ENCODE data around the gene MELTF.

MELTF gene

DNA sequence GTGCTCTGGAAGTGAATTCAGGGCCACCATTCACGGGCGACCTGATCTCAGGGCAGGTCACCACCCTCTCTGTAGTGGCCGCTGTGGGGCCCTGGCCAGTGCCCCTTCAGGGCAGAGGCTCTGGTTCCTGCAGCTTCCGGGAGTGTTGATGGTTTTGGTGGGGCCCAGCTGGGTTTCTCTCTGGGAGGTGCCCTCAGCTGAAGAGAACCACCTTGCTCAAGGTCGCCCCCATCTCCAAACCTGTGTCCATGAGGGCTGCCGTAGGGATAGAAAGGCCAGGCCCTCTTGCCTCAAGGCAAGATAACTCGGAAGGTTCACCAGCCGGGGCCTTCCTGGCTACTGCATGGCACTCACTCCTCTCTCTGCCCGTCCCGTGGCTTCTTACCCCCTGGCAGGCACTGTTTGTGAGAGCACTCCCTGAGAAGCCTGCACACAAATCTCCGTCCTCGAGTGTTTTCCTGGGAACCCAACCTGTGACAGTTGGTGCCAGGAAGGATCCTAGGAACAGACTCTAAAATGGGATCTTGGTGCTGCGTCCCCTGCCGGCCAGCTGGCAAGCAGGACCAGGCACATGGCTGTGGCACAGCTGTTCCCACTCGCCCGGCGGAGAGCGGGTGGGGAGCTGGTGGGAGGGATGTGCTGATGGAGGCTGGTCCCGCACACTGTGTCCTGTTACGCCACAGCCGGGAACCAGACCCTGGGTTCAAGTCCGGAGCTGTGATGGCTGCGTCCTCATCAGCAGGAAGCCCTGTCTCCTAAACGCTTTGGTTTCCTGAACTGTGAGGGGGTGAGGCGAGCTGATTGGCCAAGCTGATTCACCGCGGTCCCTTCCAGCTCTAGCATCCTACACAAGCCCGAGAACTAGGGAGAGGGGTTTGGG, 37.8 kb downstream of the MELTF start:
- no peak for DNase-seq

DNA sequence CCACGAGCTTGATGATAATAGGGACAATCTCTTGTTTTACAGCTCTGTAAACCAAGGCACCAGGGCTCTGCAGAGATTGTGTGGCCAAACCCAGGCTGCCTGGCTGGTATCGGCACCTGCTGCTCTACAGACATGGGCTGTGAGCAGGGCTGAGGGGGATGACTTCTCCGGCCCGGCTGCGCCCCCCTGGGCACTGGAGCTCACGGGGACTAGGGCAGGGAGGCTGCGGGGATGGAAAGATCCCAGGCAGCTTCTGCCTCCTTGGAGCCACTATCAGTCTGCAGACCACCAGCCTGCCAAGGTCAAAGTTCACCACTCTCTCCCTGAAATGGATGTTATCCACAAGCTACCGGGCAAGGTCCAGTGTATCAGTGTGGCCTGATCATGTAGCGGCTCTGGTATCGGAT, 39.0 kb downstream of the MELTF start:
- no peak for DNase-seq

DNA sequence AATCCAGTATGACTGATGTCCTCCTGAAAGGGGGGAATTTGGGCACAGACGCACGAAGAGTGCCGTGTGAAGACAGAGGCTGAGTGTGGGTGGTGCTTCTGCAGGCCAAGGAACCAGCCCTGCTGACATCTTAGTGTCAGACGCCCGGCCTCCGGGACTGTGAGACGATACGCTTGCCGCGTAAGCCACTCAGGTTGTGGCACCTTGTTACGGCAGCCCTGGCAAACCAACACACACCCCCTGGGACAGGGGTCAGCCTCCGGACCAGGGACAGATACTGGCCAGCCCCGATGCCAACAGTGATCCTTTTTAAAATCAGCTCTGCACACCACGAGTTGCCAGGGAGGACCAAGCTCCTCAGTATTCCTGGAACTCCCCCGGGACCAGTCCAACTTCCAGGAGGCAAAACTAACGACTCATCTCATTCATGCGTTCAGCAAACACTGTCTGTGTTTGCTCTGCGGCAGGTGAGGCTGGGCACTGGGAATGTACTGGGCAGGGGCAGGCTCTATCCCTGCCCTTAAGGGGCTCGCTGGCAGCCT, 39.8 kb downstream of the MELTF start:
- no peak for DNase-seq

GRCh38 chr3:196988241-196989029, 41.2 kb downstream of the MELTF start:
- no peak for DNase-seq

DNA sequence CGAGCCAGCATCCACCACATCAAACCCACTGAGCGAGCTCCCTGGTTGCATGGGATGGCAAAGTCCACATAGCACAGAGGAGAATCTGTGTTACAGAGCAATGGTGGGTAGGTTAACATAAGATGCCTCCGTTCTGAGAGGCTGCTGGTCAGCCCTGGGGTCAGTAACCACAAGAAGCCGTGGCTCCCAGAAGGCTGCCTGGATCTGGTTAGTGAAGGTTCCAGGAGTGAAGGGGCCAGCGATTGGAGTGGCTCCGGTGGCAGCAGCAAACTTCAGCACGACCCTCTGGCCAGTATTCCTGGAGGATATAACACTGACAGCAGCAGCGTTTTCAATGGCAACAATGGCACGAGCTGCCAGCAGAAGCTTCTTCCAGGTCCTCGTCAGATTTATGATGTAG, 42.6 kb downstream of the MELTF start:
- no peak for DNase-seq

DNA sequence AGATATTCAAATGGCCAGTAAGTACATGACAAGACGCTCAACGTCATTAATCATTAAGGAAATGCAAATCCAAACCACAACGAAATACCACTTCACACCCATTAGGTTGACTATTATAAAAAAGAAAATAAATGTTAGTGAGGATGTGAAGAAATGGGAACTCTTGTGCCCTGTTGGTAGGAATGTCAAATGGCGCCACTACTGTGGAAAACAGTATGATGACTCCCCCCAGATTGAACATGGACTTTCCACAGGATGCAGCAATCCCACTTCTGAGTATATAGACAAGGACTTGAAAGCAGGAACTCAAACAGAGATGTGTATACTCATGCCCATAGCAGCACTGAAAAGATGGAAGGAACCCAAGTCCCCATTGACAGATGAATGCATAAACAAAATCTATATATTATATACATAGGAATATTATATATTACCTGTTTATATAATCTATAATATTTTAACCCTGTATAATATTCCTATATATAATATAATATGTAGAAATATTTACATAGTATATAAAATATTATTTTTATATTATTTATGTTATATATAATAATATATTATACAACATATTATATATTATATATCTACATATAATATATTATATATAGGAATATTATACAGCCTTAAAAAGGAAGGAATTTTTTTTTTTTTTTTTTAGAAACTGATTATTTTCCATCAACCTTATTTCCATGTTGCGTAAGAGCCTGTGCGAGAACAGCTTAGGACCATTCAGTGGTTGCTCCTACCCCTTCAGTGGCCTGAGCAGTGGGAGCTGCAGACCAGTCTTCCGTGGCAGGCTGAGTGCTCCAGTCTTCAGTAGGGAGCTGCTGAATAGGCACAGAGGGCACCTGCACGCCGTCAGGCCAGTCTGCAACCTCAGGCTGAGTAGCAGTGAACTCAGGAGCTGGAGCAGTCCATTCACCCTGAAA, 43.4 kb downstream of the MELTF start:
- no peak for DNase-seq

DNA sequence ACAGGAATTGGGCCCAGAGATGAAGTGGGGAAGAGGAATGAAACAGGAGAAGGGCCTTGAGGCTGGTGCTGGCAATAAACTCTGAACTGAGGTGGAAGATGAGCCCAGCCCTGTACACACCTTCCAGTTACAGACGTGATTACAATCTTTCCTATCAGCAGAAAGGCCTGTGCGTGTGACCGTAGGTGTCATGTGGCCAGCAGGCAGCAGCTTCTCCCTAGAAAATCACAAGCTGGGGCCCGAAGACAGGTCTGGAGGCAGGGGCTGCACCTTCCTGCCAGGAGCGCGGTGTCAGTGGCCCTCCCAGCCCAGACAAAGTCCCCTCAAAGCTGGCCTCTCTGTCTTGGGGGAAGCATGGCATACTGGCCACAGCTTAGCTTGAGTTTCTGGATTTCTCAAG, 44.3 kb downstream of the MELTF start:
- no peak for DNase-seq

GRCh38 chr3:196983186-196983585, 46.4 kb downstream of the MELTF start:
- DNase-seq: no peak

- DNase-seq: no peak
These were observed 48.0 kb downstream of the MELTF start for GRCh38 chr3:196981657-196982056.

GRCh38 chr3:196979545-196979944, 50.1 kb downstream of the MELTF start:
- DNase-seq: no peak

- no peak for DNase-seq
These were observed 52.7 kb downstream of the MELTF start for GRCh38 chr3:196976941-196977340.

DNA sequence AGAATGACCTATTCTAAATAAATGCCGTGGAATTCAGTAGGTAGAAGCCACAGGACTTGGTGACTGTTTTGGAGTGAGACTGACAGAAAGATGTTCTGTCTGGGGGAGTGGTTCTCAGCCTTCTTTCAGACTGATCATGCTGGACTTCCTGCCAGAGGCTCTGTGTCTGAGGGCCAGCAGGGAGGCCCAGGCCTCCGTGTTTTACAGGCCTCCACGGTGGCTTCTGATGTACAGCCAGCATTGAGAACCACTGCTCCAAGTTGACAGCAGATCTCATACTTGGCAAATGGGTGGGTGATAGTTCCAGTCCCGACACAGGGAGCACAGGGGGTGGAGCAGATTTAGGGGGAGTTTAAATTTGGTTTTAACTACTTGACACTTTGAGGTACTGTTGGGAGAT, 54.3 kb downstream of the MELTF start:
- no peak for DNase-seq

DNA sequence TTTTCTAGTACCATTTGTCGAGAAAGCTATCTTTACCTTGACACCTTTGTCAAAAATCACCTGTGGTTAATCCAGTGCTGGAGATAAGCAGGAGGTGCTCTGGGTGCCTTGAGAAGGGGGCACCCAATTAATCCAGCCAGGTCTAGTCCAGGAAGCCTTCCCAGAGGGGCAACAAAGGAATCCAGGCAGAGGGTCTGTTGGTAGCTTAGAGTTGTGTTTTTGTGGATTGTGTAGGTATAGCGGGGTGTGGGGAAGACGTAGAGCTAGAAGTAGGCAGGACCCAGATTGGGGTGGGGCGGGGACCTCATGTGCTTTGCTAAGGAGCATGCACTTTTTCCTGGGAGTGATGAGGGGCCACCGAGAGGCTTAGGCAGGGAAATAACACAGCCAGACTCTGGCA, 55.0 kb downstream of the MELTF start:
- no peak for DNase-seq

DNA sequence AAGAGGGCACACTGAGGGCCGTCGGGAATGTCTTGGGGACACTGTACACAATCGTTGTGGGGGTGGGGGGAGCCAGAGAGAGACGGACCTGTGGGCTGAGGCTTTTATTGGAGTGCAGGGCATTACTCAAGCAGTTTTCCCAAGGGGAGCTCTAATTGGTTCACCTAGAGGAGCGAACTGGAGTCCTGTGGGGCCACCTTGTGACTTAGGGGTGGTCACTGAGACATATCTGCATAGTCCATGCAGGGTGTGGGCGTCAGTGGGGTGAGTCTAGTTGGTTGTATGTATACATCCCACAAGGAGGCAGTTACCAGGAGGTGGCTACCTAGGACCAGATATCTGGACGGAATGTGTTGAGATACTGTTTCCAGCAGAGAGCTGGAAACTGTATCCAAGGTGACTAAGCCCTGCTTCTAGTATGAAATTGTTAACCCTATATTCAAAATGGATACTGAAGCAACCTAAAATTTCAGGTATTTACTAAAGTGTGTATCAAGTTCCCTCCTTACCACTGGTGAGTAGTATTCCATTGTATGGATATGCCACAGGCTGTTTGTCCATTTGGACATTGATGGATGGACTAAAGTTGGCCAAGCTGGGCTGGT, 58.4 kb downstream of the MELTF start:
- DNase-seq: no peak

GRCh38 chr3:196970547-196971093, 59.0 kb downstream of the MELTF start:
- DNase-seq: no peak

DNA sequence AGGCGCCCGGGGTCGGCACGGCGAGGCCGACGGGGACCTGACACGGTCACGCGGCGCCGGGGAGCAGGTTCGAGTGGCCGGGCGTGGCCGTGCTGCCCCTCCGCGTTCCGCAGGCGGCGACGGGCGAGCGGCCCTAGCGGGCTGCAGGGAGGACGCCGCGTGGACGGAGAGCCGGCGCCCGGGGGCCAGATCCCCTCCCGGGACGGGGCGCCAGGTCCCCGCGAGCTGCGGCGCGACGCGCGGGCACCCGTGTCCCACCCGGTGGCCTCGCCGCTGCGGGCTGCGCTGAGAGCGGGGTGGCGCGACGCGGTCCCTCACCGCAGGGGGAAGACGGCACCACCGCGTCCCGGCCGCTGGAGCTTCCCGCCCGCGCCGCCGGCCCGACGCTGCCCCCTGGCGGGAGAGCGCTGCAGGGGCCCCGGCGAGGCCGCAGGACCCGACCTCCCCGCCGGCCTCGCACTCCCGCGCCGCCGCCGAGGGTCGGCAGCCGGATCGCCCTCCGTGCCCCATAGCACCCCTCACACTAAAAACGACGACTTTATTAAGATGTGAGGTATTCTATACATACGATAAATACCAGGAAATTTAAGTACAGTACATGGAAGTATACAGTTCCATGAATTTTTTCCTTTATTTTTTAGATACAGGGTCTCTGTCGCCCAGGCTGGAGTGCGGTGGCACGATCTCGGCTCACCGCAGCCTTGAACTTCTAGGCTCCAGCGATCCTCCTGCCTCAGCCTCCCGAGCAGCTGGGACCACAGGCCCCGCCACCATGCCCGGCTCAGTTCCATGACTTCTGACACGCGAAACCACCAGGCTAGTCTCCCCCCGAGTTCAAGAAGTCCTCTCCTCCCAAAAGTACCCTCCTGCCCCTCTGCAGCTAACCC, 59.7 kb downstream of the MELTF start:
- DNase-seq: peak; percentile 67

DNA sequence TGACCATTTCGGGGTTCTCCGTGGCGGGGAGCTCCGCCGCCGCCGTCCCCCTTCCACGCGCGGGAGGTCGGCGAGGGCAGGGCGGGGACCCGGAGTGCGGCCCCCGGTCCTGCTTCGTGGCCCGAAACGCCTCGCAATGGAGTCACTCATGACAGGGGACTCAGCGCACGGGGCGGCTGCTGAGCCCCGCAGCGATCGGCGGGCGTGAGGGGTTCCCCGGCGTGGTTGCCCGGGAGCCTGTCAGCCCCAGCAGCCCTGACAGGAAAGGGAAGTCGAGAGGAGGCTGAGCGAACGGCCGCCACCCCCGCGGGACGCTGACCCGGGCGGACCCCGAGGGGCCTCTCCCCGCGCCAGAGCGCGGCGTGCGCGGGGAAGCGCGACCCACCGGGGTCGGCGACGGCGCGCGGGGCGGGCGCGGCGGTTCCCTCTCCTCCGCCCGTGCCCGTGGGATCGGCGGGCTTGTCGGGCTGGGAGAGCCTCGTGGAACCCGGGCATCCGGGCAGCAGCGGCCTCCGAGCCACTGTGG, 60.4 kb downstream of the MELTF start:
- peak; percentile 34 for DNase-seq

DNA sequence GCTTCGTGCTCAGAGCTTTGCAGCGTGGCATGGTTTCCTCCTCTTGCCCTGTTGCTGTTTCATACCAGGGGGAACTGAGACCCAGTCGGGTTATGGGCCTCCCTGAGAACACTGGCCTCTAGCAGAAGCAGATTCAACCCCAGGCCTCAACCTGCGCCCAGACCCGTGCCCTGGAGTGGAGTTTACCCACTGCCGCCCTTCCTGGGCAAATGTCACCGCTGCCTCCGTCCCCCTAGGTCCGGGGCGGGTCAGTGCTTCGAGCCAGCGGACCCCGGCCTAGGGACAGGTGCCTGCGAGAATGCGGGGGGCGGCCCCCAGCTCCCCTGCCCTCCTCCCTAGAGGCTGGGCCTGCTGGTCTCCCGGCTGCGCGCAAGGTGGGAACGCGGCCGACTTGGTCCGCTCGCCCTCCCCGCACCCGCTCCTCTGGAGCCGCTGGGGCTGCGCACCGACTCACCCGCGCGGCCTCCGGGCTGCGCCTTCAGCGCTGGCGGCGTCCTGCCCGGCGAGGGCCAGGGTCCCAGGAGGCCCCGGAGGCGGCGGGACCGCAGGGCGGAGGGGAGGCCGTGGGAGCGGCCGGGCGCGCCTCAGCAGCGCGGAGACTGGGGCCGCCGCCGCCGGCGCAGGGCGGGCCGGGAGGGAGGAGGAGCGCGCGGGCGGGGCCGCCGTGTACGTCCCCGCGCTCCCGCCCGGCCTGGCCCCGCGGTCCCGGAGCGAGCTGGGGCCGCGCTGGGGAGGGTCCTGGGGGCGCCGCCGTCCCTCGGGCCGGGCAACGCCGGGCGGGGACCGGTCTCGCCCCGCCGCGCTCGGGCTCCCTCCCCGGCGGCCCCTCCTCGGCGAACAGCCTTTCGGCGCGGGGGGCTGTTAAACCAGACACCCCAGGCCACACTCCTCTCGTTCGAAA, 61.1 kb downstream of the MELTF start, which contains the start of gene PIGZ:
TSS of gene PIGZ (minus strand) at position 601 of the 901 bp plus-strand sequence. CDS start 16,802 bp downstream, outside the sequence.
- no peak for DNase-seq

Measured in CD4-positive, alpha-beta T cell treated with Interleukin-15 for 1 hour (primary cell).